ENCODE data around the gene RALGAPA2. TPM values are rescaled to one million over a fixed set of nuclear protein-coding genes. Genes with fewer than 3 reads are reported as not detected.
"Not testable (repeated sequence)": the region's sequence is repeated elsewhere in the genome, so short reads cannot be mapped to it uniquely, and the experiment has no call there.

The RALGAPA2 gene
- total RNA-seq, 1 donor from 2014 or later, result 46.7 TPM

DNA sequence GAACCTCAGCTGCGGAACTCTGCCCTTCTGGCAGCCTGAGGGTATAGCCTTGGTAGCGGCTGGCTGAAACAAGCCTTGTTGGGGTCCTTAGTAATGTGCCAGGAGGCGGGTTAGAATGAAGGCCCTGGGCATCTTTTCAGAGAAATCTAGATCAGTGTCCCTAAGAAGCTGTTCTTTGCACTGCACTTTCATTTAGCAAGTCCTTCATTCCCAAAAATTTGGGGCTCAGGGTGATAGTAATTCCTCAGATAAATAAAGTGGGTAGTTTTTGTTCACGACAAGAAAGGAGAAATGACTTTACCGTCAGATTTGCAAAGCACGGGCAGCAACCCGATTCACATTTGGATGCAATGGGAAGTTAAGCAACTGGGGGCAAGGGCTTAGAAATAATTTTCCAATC, 341.4 kb downstream of the RALGAPA2 start:
- DNase-seq (ENCODE audit: low spot score), result no peak

DNA sequence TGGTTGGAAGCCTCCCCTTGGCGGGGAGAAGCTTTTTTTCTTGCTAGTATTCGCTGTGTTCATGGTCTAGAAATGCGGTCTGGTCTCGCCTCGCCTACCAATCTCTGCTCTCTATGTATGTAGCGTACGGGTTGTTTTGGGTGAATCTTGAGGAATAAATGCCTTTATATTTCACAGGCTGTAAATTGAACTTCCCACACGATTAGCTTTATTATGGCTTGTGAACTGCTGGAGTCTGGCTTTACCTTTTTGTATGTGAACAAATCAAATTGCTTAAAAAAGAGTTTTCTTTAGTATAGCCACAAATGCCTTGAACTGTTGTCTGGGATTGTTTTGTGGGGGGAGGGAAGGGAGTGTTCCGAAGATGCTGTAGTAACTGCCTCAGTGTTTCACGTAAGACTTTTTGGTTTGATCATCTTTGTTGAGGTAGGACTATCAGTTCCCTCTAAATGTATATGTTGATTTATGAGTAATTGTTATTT, 342.3 kb downstream of the RALGAPA2 start:
- DNase-seq (ENCODE audit: low spot score), result no peak

DNA sequence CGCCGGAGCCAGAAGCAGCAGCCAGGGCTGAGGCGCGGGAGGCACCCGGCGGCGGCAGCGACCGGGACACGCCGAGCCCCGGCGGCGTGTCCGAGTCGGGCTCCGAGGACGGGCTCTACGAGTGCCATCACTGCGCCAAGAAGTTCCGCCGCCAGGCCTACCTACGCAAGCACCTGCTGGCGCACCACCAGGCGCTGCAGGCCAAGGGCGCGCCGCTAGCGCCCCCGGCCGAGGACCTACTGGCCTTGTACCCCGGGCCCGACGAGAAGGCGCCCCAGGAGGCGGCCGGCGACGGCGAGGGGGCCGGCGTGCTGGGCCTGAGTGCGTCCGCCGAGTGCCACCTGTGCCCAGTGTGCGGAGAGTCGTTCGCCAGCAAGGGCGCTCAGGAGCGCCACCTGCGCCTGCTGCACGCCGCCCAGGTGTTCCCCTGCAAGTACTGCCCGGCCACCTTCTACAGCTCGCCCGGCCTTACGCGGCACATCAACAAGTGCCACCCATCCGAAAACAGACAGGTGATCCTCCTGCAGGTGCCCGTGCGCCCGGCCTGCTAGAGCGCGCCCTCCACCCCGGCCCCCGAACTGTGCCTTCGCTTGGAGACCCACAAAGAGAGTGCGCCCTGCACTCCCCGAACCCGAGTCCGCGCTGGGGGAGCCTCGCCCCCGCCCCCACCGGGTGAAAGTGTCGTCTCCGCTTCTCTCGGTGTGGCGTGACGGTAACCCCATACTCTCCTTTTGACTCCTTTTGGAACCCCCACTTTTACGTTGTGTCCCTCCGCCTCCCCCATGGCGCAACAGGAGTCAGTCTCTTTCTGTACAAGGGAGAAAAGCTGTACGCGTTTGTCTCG, 343.0 kb downstream of the RALGAPA2 start:
- no peak for DNase-seq (ENCODE audit: low spot score)

DNA sequence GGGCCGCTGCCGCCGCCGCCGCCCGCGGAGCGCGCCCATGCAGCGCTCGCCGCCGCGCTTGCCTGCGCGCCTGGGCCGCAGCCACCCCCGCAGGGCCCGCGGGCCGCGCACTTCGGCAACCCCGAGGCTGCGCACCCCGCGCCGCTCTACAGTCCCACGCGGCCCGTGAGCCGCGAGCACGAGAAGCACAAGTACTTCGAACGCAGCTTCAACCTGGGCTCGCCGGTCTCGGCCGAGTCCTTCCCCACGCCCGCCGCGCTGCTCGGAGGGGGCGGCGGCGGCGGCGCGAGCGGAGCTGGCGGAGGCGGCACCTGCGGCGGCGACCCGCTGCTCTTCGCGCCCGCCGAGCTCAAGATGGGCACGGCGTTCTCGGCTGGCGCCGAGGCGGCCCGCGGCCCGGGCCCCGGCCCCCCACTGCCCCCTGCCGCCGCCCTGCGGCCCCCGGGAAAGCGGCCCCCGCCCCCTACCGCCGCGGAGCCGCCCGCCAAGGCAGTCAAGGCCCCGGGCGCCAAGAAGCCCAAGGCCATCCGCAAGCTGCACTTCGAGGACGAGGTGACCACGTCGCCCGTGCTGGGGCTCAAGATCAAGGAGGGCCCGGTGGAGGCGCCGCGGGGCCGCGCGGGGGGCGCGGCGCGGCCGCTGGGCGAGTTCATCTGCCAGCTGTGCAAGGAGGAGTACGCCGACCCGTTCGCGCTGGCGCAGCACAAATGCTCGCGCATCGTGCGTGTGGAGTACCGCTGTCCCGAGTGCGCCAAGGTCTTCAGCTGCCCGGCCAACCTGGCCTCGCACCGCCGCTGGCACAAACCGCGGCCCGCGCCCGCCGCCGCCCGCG, 343.8 kb downstream of the RALGAPA2 start:
- no peak for DNase-seq (ENCODE audit: low spot score)

DNA sequence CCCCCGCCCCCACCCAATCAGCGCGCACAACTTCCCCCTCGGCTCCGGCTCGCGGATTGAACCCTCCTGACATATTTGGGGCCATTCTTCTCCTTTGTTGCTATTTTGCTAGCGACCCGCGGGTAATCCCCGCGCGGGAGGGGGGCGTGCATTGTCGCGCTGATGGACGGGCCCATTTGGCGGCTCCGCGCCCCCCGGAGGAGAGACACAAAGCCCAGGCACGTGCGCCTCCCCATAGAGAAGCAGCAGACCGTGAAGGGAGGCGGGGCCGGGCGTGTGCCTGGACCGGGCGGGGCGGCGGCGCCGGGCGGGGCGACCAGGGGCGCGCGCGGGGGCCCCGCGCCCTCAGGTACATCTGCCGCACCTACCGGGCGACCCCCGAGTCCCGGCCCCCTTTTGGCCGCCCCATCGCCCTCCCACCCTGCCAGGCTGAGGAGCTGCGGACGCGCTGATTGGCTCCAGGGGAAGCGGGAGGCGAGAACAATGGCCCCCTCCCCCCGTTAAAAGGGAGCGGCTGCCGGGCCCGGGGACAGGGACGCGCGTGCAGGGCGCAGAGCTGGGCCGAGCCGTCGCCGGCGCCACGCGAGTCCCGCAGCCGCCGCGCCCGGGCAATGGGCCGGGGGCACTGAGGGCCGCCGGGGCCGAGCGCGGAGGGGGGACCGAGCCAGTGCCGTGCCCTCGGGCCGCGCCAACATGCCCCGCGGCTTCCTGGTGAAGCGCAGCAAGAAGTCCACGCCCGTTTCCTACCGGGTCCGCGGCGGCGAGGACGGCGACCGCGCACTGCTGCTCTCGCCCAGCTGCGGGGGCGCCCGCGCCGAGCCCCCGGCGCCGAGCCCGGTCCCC, 344.6 kb downstream of the RALGAPA2 start, which contains the start of gene INSM1:
TSS of gene INSM1 (plus strand) at position 530 of the 843 bp plus-strand sequence. CDS start at position 694, 164 bp downstream.
- DNase-seq (ENCODE audit: low spot score), result no peak

DNA sequence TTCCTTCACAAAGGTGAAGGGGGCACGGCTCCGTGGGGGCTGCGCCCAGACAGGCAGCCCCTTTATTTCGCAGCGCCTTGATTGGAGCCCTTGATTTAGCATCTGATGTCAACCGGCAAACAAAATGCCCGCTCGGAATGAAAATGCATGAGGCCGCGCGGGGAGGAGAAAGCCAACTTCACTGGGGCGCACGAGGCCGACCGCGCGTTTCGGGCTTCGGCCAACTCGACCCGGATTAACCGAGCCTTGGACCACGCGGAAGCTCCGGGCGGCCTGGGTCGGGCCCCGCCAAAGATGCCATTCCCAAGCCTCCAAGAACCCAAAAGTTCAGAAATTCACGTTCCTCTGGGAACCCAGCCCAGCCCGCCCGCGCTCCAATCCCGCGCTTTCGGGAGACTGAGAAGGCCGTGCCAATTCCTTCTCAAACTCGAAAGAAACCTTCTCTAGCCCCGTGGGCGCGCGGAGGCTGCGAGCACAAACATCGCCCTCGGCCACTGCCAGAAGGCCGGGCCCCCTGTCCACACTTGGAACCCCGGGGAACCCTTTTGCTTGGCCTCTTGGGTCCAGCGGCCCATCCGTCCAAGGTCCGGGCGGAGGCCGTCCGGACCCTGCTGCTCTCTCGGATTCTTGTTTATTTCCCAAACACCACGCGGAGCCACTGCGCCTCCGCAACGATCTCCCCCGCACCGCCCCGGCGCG, 345.4 kb downstream of the RALGAPA2 start:
- no peak for DNase-seq (ENCODE audit: low spot score)

DNA sequence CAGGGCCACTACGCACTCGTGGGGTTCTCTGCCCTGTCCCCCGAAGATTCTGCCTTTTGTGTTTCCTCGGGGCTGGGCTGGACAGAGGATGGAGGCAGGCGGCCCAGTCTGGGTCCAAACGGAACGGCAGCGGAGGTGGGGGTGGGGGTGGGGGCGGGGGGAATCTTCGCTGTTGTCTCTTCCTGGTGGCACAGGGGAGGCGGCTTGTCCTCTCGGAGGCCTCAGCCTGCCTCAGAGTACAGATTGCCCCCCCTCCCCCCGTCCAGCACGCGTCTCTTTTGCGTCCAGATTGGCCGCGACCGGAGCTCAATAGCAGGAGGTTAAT, 345.9 kb downstream of the RALGAPA2 start:
- no peak for DNase-seq (ENCODE audit: low spot score)

DNA sequence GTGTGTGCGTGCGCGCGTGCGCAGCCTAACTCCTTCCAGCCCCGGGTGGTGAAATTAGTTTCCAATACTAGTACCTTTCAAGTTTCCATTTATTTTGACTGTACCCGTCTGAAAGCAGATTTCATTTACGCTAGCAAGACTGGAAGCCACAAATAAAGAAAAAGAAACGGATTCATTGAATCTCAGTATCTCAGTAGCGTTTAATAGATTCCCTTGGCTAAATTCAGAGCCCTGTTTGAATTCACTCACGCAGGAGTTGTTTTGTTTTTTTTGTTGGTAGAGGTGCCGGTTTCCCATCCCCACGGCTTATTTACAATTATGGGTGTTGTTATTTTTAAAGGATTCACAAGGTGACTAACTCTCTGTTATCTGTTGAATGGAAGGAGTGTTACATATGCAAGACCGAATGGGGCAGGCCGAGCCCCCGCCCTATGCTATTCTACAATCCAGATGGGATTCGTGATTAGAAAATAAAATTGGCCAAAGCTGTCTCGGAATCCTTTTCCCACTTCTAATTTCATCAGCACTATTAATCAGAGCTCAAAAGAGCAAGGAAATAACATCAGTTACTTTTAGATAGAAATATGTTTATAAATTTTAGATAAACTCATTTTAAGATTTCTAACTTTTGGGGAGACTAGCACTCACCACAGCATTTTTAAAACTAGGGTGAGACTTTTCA, 346.8 kb downstream of the RALGAPA2 start:
- no peak for DNase-seq (ENCODE audit: low spot score)

DNA sequence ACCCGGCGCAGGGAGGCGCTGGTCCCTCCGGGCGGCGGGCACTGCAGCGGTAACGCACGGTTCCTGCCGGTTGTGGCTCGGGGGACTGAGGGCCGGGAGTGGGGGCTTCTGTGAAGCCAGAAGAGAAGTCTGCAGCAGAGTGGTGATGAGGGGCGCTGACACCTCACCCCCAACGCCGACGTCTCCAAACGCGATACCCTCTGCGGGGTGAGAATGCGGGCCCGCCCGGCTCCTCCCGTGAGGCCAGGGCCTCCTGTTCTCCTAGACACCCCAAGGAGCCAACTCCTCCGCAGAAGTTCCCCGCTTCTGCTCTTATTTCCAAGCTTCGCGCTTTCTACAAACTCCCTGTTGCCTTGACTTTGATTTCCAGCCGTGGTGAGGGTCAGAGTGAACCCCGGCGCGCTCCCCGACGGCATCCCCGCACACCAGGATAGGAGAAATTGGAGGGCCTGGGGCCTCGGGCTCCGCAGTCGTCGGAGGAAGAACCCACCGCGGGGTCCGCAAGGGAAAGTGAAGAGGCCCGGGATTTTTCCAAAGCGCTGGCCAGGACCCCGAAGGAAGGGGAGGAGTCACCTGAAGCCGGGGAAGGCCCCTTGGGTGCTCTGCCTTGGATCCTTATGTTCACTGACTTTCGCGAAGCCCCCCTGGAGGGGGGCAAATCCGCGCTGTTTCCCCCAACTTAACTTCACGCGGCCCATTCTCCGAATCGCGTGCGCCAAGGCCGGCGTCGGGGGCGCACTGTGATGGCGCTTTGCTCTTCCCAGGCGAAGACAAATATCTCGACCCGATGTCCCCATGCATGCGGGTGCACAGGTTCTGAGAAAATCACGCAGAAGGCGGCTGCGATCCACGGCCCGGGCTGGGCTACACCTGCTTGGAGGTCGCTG, 347.6 kb downstream of the RALGAPA2 start:
- no peak for DNase-seq (ENCODE audit: low spot score)

DNA sequence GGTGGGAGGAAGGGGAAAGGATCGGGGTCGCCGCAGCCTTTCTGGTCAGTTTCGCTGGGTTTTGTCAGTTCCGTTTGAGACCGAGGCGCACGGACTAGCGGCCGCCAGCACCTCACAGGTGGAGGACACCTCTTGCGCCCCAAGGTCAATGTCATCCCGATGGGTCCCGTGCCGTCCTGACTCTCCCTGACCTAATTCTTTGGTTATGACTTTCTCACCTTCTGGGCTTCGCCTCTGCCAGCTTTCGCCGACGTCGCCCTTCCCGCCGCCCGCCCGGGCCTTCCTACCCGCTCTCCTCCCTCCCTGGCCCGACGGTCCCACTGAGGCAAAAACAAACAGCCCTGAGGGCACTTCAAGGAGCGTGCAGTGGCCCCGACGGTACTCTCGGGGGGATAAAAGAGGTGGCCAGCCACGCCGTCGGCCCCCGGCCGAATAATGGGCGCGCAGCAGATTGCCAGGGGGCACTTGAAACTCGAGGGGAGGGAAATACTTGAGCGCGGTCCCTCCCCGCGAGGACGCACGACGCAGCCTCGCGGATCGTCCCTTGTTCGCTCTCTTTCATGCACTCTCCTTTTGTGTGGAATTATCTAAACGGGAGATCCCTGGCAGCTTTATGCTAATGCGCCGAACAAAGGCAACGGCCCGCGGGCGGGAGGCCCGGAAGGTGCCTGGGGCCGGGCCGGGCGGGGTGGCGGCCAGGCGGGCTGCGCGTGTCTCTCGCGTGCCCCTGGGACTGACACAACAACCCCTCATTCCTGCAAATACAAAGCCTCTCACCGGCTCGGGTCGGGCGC, 348.4 kb downstream of the RALGAPA2 start:
- DNase-seq (ENCODE audit: low spot score), result no peak

DNA sequence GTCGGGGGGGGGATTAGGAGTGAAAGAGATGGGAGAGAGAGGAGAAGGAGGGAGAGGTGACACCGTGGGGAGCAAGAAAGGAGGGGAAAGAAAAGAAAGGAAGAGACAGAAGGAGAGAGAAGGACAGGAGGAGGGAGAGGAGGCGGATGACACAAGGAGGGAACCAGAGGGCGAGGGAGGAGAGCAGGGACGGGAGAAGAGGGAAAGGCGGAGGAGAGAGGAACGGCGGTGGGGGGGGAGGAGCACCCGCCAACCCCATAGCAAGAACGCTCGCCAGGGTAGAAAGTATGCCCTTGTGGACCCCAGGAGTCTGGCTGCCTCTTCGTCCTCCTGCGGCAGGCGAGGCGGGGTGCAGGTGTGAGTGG, 349.0 kb downstream of the RALGAPA2 start:
- no peak for DNase-seq (ENCODE audit: low spot score)

DNA sequence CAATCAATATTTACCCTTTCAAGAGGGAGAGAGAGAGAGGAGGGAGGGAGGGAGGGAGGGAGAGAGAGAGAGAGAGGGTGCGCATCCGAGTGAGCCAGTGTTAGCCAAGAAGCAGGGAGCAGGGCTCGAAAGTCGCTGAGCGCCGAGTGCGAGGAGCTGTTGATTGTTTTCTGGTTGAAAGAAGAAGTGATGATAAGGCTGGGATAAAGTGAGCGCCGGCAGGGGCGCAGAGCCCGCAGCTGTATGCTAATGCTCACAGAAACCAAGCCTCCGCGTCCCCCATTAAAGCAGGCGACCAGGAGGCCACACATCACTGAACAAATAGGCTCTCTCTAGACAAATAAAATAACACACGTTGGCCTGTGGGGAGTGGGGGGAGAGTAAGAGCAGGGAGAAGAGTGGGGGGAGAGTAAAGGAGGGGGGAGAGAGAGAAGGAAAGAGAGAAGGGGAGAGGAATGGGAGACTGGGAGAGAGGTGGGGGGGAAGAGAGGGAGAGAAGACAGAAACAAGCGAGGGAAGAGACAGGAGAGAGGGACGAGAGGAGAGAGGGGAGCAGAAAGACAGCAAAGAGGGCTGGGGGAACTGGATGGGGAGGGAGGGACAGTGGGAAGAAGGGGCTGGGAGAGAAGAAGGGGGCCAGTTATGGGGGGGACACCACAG, 349.5 kb downstream of the RALGAPA2 start:
- no peak for DNase-seq (ENCODE audit: low spot score)

DNA sequence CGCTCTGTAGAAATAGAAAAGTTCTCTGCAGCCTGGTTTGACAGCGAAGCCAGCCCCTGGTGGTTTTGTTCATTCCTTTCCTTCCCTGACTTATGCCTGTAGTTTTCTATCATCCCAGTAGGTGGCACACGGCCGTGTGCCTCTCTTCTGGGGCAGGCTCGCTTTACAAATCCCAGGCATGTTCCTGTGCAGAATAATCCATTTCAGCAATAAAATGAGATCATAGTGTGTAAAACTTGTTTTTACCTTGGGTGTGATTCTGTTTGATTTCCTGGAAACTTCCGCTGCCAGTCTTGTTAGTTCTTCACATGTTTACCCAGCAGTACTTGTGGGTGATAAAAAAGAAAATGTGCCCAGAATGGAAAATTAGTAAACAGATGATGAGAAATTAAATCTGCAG, 352.0 kb downstream of the RALGAPA2 start:
- DNase-seq (ENCODE audit: low spot score), result no peak

DNA sequence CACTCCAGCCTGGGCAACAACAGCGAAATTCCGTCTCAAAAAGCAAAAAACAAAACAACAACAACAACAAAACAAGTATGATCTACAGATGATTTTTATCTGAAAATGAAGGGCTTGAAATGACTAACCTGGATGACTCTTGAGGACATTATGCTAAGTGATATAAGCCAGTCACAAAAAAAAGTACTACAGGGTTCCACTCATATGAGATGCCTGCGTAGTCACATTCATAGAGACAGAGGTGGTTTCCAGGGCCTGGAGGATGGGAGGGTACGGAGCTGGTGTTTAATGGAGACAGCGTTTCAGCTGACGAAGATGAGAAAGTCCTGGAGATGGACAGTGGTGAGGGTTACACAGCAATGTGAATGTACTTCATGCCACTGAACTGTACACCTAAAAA, 352.8 kb downstream of the RALGAPA2 start:
- DNase-seq (ENCODE audit: low spot score), result no peak

DNA sequence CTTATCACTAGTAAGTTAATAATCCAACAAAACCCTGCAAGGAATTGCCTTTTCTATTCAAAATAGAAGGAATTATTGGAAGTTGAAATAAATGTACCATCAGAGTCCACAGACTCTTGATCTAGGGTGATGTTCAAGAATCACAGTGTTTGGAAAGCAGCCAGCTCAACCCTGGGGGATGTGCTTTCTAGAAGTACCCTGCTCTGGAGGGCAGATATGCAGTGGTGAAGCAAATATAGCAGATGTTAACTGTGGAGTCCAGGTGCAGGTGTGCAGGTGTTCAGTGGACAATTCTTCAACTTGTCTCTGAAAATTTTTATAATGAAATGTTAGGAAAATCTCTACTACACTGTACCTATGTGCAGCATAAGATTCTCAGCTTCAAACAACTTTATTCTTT, 353.6 kb downstream of the RALGAPA2 start:
- DNase-seq (ENCODE audit: low spot score), result no peak

DNA sequence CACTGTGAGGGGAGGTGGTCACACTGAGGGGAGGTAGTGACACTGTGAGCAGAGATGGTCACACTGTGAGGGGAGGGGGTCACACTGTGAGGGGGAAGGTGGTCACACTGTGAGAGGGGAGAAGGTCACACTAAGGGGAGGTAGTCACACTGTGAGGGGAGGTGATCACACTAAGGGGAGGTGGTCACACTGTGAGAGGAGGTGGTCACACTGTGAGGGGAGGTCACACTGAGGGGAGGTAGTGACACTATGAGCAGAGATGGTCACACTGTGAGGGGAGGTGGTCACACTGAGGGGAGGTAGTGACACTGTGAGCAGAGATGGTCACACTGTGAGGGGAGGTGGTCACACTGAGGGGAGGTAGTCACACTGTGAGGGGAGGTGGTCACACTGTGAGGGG, 356.9 kb downstream of the RALGAPA2 start:
- not testable (repeated sequence) for DNase-seq (ENCODE audit: low spot score)

DNA sequence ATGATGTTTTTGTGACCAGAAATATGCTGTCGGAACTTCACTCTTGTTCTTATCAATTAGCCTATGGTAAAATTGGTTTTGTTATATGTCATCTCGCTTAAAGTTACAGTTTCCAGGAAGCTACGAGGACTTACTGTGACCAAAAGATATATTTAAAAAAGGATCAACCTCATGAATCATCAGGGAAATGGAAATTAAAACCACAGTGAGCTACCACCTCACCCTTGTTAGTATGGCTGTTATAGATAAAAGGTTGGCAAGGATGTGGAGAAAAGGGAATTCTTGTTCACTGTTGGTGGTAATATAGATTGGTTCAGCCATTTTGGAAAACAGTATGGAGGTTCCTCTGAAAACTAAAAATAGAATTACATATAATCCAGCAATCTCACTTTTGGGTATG, 358.9 kb downstream of the RALGAPA2 start:
- DNase-seq (ENCODE audit: low spot score), result no peak

DNA sequence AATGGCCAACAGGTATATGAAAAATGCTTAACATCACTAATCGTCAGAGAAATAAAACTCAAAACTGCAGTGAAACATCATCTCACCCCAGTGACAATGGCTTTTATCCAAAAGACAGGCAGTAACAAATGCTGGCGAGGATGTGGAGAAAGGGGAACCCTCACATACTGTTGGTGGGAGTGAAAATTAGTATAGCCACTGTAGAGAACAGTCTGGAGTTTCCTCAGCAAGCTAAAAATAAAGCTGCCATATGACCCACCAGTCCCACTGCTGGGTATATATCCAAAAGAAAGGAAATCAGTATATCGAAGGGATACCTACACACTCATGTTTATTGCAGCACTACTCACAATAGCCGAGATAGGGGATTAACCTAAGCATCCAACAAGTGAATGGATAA, 368.0 kb downstream of the RALGAPA2 start:
- DNase-seq (ENCODE audit: low spot score), result no peak
